Bronchial epithelial cell (primary cell): ENCODE results near the gene MS4A6A. TPM values are rescaled to one million over a fixed set of nuclear protein-coding genes. Genes with fewer than 3 reads are reported as not detected.
"Not testable (repeated sequence)": the region's sequence is repeated elsewhere in the genome, so short reads cannot be mapped to it uniquely, and the experiment has no call there.

Experiments used
- DNase-seq: peaks from one replicate; pipeline ENCODE4 v3.0.0-alpha.2; 2010; ENCODE audit warnings: low read depth
- FAIRE-seq: peaks from 2 replicates; lab custom pipeline; 2011; peaks lifted over from hg19 to GRCh38; lab: Jason Lieb, UNC
- H3K27me3 ChIP-seq: 2 replicates; pipeline ENCODE4 v1.5.1; 2011; ENCODE audit warnings: low read length; ENCODE audit not compliant: control insufficient read depth, insufficient read depth
- H3K36me3 ChIP-seq: 2 replicates; pipeline ENCODE4 v1.5.1; 2011; ENCODE audit warnings: low read length; ENCODE audit not compliant: control insufficient read depth, insufficient read depth
- H3K4me3 ChIP-seq: 2 replicates; pipeline ENCODE4 v1.5.1; 2011; ENCODE audit warnings: mild to moderate bottlenecking, low read depth, low read length, control low read depth
- CTCF ChIP-seq: IDR thresholded peaks from 2 replicates; pipeline ENCODE4 v1.5.1; 2011; ENCODE audit warnings: mild to moderate bottlenecking, moderate library complexity, low read length, control low read depth, inconsistent platforms; ENCODE audit not compliant: insufficient read depth, severe bottlenecking
- total RNA-seq: library from RNA; depleted of rRNA; stranded (reverse); fragments of >200 nt; gene quantifications from 2 replicates; pipeline ENCODE4 v1.2.1, GENCODE V29; 2014

The MS4A6A gene
- total RNA-seq, 1 donor from 2014 or later: not detected

GRCh38 chr11:60129853-60130252 is 53.0 kb downstream of the MS4A6A start:
- FAIRE-seq: no peak
- no peak for DNase-seq
- no peak for TF ChIP-seq CTCF

GRCh38 chr11:60128866-60129265 is 54.0 kb downstream of the MS4A6A start:
- not testable (repeated sequence) for FAIRE-seq, H3K36me3 ChIP-seq

More at GRCh38 chr11:60129853-60130252, 53.0 kb downstream of the MS4A6A start:
- Histone ChIP-seq H3K27me3 (no peaks in the 10 kb centered on the region), H3K4me3 (no peak overlapping the region), H3K36me3 (no peaks in the 10 kb centered on the region)

GRCh38 chr11:60128376-60128775 is 54.5 kb downstream of the MS4A6A start:
- FAIRE-seq: no peak
- DNase-seq: no peak
- no peak for TF ChIP-seq CTCF
- no peaks in the 10 kb centered on the region for H3K27me3 ChIP-seq
- H3K36me3 ChIP-seq: no peaks in the 10 kb centered on the region
- no peak overlapping the region for H3K4me3 ChIP-seq

More at GRCh38 chr11:60128866-60129265, 54.0 kb downstream of the MS4A6A start:
- not testable (repeated sequence) for H3K27me3 ChIP-seq, DNase-seq, H3K4me3 ChIP-seq

- peak; percentile 82 for DNase-seq
- no peak for TF ChIP-seq CTCF
Measured at GRCh38 chr11:60127311-60127811, 55.5 kb downstream of the MS4A6A start.

GRCh38 chr11:60125956-60126585 is 56.8 kb downstream of the MS4A6A start:
- Histone ChIP-seq H3K36me3 (no peaks in the 10 kb centered on the region), H3K27me3 (no peaks in the 10 kb centered on the region), H3K4me3 (no peak overlapping the region)
- FAIRE-seq (no peak), DNase-seq (peak; percentile 88)
- no peak for TF ChIP-seq CTCF

More at GRCh38 chr11:60127311-60127811, 55.5 kb downstream of the MS4A6A start:
- no peaks in the 10 kb centered on the region for H3K36me3 ChIP-seq
- FAIRE-seq: no peak
- H3K27me3 ChIP-seq: no peaks in the 10 kb centered on the region
- no peak overlapping the region for H3K4me3 ChIP-seq

- H3K27me3 ChIP-seq: no peaks in the 10 kb centered on the region
- FAIRE-seq (peak; percentile 36), DNase-seq (no peak)
- H3K36me3 ChIP-seq: no peaks in the 10 kb centered on the region
- TF ChIP-seq CTCF: no peak
- no peak overlapping the region for H3K4me3 ChIP-seq
Measured at GRCh38 chr11:60124802-60125432, 58.0 kb downstream of the MS4A6A start.
